CD4-positive, alpha-beta T cell treated with Interleukin-6 at 100 ng/mL for 8 hours (primary cell): ENCODE results near the gene DMD.
"Not testable (repeated sequence)": the region's sequence is repeated elsewhere in the genome, so short reads cannot be mapped to it uniquely, and the experiment has no call there.

Source experiments
- DNase-seq: peaks from one replicate; pipeline ENCODE4 v3.0.0-alpha.2; 2020; ENCODE audit warnings: mixed read lengths, low spot score

The DMD gene

GRCh38 chrX:31429915-31430314 is 1781.4 kb downstream of the DMD start:
- no peak for DNase-seq

- no peak for DNase-seq
Observed at GRCh38 chrX:31423609-31424189, 1787.7 kb downstream of the DMD start.

GRCh38 chrX:31421441-31421840 is 1789.9 kb downstream of the DMD start:
- no peak for DNase-seq

- DNase-seq: no peak
Observed at GRCh38 chrX:31420711-31421151, 1790.6 kb downstream of the DMD start.

GRCh38 chrX:31420302-31420701 is 1791.0 kb downstream of the DMD start:
- no peak for DNase-seq

- no peak for DNase-seq
Observed at GRCh38 chrX:31397119-31397518, 1814.2 kb downstream of the DMD start.

GRCh38 chrX:31392513-31392912 is 1818.8 kb downstream of the DMD start:
- DNase-seq: no peak

GRCh38 chrX:31388946-31389345 is 1822.4 kb downstream of the DMD start:
- no peak for DNase-seq

GRCh38 chrX:31384471-31384870 is 1826.9 kb downstream of the DMD start:
- DNase-seq: no peak

- DNase-seq: no peak
Observed at GRCh38 chrX:31383991-31384390, 1827.4 kb downstream of the DMD start.

GRCh38 chrX:31378973-31379372 is 1832.4 kb downstream of the DMD start:
- not testable (repeated sequence) for DNase-seq

- DNase-seq: not testable (repeated sequence)
Observed at GRCh38 chrX:31377821-31378220, 1833.5 kb downstream of the DMD start.

- DNase-seq: no peak
Observed at GRCh38 chrX:31376408-31377022, 1834.8 kb downstream of the DMD start.

GRCh38 chrX:31374786-31375185 is 1836.6 kb downstream of the DMD start:
- DNase-seq: no peak

- no peak for DNase-seq
Observed at GRCh38 chrX:31371956-31372355, 1839.4 kb downstream of the DMD start.

GRCh38 chrX:31367816-31368215 is 1843.5 kb downstream of the DMD start:
- DNase-seq: no peak

GRCh38 chrX:31366041-31366440 is 1845.3 kb downstream of the DMD start:
- no peak for DNase-seq

GRCh38 chrX:31356275-31357212 is 1854.8 kb downstream of the DMD start:
- DNase-seq: no peak

GRCh38 chrX:31355206-31355955 is 1856.0 kb downstream of the DMD start:
- no peak for DNase-seq

- DNase-seq: no peak
Observed at GRCh38 chrX:31353095-31353494, 1858.3 kb downstream of the DMD start.

- DNase-seq: no peak
Observed at GRCh38 chrX:31350808-31351074, 1860.6 kb downstream of the DMD start.

GRCh38 chrX:31349515-31349914 is 1861.8 kb downstream of the DMD start:
- no peak for DNase-seq

- no peak for DNase-seq
Observed at GRCh38 chrX:31340587-31340986, 1870.8 kb downstream of the DMD start.
